NK-92 treated with Interleukin-12 subunit alpha and Interleukin-12 subunit beta, amount 100 ng/mL, for 24 hours (cell line): ENCODE data around the gene TTYH1.

ENCODE experiments used
- DNase-seq: peaks from one replicate; lab custom pipeline; 2025; lab: John Stamatoyannopoulos, UW

The TTYH1 gene

DNA sequence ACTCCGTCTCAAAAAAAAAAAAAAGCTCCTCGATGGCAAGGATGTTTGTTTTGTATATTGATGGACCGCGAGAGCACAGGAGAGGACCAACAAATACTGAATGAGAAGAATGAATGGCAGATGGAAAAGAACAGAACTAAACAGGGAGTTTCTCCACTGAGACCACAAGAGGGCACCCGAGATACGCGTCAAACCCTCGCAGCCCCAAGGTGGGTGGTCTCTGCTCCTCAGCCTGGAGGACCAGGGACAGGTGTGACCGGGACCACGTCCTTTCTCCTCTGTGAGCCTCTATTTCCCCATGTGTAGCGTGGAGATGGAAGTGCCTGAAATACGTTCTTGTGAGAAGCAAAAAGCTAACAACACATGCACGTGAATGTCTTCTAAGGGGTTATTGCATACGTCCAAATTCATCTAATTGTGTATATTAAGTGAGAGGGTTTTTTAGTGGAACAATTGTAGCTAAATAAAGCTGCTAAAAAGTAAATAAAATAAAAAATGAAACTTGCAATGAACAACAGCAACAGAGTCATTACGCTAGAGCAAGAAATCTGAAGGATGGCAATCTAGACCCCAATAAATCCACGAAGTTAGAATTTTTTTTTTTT lies 66.2 kb downstream of the TTYH1 start:
- no peak for DNase-seq

DNA sequence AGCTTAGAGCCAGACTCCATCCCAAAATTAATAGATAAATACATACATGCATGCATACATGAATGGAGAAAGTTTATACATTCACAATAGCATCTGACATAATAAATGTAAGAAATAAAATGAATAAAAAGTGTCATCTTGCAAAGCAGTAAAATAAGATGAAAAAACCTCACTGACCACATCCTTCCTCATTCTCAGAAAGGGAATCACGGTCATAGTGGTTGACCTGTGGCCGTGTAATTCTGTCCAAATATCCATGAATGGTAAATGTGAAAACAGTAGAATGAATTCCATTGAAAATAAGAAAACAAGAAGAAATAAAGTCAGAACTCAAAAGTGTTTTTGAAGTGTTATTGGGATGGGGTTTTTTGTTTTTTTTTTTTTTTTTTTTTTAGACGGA lies 67.6 kb downstream of the TTYH1 start:
- DNase-seq = no peak

DNA sequence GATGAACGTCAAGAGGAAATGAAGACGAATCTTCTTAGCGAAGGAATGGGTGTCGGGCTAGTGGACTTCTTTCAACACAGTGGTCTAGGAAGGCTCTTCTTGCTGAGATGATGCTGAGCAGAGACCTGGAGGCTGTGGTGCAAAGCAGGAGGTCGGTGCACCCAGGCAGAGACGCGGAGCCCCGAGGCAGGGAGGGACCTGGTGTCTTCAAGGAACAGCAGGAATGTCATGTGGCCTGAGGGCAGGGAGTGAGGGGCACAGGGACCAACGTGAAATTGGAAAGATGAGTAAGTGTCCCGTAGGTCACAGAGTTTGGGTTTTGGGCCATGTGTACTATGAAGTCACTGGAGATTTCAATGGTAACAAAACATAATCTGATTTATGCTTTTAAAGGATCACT lies 69.2 kb downstream of the TTYH1 start:
- no peak for DNase-seq

DNA sequence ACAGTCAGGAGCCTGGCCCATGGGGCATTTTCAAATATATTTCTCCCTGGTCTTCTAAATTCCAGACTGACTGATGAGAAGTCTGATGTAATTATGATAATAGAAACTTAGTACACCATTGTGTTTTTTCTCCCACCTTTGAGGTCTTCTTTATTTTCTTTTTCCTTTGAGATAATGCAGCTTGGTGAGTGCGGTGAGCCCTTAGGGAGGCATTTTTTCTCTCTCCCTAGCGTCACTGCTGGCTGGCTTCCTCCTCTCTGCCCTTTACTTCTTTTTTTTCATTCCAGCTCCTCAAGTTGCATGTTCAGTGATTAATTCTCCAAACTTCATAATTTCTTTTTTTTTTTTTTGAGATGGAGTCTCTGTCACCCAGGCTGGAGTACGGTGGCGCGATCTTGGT lies 70.6 kb downstream of the TTYH1 start:
- no peak for DNase-seq
